Measurements from ENCODE around the gene BEX5.
"Not testable (repeated sequence)": the region's sequence is repeated elsewhere in the genome, so short reads cannot be mapped to it uniquely, and the experiment has no call there.

Gene BEX5

DNA sequence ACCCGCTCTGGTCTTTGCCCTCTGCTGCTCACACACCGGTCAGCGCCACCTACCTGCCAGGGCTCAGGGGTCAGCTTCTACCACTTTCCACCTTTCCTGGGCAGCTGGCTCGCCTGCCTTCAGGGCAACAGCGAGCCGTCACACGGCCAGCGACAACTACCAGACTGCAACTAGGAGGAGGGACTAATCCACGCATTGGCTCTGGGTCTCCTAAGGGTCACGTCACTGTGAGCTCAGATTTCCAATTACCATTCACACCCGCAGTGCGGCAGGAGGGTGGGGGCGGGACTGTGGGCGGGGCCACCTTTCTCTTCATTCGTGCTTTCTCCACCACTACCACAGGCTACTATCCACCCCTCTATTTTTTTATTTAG lies at the start of gene BEX5:
Gene BEX5 (minus strand): TSS at position 172 of the 374 bp plus-strand sequence. CDS start 1,712 bp downstream, outside the sequence.
- DNase-seq (ENCODE audit: low read depth) = peak; percentile 20

DNA sequence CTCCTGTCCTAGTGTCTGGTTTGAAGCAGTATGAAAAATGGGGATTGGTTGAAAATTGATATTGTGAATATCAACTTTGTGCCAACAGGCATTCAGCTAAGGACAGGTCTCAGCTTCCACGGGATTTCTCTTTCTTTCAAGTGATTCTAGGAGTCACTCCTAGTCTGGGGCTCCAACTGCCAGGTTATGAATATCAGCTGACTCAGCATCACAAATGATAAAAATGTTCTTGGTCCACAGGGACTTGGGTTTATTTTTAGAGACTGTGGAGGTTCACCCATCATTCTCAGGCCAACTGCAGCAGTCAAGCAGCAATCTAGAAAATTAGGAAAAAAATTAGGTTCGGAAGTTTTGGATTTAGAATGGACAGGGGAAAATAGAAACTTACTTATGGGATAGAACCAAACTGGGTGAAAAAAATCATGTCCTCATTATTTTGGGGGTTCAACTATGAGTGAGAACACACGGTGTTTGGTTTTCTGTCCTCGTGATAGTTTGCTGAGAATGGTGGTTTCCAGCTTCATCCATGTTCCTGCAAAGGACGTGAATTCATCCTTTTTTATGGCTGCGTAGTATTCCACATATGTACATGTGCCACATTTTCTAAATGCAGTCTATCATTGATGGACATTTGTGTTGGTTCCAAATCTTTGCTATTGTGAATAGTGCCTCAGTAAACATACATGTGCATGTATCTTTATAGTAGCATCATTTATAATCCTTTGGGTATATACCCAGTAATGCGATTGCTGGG lies 30.4 kb upstream of the BEX5 start:
- no peak for DNase-seq (ENCODE audit: low read depth)

DNA sequence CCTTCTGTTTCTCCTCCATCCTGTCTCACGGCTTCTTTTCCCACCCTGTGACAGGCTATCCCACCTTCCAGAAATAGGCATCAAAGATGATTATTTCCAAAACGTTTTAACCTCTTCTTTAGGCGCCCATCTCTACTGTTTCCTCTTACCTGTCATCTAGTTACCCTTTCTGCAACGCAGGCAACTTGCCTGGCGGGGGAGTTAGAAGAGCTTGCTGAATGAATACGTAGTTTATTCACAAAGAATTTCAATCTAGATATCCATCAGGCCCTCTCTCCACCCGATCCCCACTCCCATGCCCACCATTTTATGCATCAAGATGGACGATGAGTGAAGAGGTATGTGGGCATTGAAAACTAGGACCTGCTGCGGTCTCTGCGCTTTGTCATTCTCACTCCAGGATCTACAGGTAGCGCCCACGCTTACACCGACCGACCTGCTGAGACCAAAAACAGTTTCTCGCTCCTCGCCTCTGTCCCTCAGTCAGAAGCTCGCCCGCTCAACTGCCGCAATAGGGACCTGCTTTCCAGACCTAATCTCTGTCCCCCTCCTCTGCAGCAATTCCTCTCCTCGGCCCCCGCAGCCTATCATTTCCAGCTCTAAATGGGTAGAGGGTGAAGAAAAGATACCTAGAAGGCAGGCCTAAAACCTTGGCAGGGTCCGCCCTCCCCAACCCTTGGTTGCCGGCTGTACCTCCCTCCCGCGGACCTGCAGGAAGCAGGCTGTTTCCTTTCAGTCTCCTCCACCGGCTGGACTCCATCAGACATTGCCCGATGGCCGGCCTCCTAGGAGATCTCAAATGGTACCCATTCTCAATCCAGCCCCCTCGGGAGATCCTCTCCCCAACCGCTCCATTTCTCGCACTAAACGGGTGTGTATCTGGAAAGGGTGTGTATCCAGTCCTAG lies 624 bp downstream of the BEX5 start:
- DNase-seq (ENCODE audit: low read depth) = no peak

DNA sequence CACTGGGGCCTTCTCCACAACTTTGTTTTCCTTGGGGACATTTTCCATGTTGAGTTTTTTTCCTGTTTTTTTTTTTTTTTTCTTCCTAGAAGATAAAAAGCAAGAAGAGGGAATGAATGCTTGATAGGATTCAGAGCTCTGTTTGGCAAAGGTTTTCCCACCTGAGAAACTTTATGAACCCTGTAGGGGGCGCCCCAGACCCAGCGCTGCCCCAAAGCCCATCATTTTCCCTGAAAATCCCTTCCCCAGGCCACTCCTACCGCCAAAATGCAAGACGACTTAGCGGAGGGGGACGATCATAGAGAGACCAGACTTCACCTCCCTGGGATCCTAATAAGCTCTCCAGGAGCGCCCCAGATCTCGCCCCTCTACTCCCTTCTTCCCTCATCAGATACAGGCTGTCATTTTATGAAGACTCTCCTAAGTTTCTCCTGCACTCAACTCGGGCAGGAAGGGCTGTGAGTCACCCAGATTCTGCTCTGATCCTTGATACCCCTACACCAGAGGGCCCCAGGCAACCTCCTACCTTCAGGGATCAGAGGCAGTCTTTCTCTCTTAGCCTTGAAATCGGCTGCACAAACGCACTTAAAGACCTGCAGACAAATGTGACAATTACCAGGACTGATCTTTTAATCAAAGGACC lies 1.4 kb downstream of the BEX5 start:
- no peak for DNase-seq (ENCODE audit: low read depth)

DNA sequence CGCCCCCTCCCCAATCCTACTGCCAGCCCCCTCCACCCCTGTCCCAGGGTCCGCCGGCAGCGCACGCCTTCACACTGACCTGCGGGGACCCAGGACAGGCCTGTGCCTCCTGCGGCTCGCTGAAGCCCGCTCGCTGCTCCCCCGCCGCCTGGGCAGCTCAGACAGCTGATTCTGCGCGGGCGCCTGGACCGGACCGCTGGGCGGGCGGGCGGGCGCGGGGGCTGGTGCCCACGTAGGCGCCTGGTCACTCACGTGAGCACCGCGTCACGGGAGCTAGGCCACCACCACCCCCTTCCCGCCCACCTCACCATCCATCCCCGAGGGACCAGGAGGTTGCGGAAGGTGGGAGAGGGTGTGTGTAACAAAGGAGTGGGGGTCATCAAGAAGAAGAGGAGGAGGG lies 13.5 kb downstream of the BEX5 start, which contains the start of gene TCEAL6:
Gene TCEAL6 (minus strand): TSS at position 208 of the 400 bp plus-strand sequence.
- not testable (repeated sequence) for DNase-seq (ENCODE audit: low read depth)

DNA sequence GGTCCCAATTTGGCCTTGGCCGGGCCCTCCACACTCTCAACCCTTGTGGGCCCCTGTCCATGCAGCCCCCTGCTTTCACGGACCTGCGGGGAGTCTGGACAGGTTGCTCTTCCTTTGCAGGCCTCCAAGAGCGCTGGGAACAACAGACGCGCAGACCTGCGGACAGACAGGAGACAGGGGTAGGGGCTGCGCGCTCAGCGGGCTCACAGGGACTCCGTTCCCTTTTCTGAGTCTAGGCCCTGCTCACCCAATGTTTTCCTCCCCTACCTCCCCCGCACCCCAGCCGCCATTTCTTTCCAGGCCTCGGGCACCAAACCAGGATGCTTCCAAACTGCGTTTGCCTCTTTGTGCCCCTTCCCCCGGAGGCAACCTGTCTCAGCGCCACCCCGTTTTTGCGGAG lies 14.1 kb downstream of the BEX5 start:
- not testable (repeated sequence) for DNase-seq (ENCODE audit: low read depth)

DNA sequence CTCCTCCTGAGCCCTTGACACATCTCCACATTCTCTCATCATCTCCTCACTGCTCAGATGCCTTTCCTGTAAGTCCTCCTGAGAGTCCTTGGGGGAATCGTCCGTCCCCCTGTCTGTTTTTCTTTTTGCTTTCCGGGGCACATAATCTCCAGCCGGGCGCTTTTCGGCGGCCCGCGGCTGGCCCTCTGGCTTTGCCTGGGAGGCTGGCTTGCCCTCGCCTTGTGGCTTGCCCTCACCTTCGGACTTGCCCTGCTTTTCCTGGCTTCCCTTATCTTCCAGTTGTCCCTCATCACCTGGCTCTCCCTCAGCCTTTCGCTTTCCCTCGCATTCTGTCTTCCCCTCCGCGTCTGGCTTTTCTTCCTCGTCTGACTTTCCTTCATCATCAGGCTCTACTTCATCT lies 14.9 kb downstream of the BEX5 start:
- DNase-seq (ENCODE audit: low read depth) = not testable (repeated sequence)

DNA sequence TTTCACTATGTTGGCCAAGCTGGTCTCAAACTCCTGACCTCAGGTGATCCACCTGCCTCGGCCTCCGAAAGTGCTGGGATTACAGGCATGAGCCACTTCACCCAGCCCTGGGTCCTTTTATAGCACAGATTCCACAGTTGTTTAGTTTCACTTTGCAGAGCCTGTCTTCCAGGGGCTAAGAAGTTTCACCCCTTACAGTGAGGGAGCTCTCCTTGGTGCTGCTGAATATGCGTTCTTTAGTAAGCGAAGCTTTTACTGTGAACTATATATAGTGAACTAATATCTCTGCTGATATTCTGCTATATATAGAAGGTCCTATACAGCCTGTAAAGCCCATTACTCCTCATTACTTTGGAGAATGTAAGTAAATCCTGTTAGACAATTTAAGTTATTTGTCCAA lies 17.7 kb downstream of the BEX5 start:
- DNase-seq (ENCODE audit: low read depth) = no peak

DNA sequence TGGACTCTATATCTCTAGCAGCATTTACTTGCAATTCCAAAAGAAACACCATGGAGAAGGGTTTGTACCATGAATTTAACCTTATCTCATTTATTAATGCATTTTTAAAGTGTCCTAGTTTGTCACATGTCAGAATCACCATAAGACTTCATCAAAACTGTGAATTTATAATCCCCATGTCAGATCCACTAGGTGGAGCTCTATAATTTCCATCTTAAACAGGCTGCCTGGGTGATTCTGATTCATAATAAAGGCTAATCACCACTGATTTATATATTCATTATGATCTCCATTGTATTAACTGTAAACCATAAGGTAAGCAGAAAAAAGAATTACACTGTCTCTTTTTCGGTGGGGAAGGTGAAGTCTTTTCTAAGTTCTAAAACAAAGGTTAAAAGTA lies 26.3 kb downstream of the BEX5 start:
- no peak for DNase-seq (ENCODE audit: low read depth)

DNA sequence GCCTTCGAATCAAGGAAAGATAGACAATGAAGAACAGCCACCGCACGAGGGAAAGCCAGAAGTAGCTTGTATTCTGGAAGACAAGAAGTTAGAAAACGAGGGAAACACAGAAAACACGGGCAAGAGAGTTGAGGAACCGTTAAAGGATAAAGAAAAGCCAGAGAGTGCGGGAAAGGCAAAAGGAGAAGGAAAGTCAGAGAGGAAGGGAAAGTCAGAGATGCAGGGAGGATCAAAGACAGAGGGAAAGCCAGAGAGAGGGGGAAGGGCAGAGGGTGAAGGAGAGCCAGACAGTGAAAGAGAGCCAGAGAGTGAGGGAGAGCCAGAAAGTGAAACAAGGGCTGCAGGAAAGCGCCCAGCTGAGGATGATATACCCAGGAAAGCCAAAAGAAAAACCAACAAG lies 28.9 kb downstream of the BEX5 start:
- no peak for DNase-seq (ENCODE audit: low read depth)

DNA sequence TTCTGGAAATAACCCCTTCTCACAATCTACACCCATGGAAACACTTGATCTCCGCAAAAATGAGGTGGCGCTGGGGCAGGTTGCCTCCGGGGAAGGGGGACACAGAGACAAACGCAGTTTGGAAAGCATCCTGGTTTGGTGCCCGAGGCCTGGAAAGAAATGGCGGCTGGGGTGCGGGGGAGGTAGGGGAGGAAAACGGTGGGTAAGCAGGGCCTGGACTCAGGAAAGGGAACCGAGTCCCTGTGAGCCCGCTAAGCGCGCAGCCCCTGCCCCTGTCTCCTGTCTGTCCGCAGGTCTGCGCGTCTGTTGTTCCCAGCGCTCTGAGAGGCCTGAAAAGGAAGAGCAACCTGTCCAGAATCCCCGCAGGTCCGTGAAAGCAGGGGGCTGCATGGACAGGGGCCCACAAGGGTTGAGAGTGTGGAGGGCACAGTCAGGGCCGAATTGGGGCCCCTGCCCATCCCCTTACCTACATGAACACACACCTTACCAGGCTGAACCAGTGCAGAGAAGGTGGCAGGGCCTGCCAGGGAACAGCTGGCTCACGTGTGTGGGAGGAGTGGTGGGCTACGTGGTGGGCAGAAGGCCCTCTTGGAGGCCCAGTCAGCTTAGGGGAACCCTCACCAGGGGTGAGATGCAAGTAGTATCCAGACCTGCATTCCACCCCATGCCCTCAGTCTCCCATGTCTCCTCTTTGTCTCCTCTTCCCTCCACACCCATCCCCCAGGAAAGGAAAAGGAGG lies 29.5 kb downstream of the BEX5 start:
- DNase-seq (ENCODE audit: low read depth) = not testable (repeated sequence)

DNA sequence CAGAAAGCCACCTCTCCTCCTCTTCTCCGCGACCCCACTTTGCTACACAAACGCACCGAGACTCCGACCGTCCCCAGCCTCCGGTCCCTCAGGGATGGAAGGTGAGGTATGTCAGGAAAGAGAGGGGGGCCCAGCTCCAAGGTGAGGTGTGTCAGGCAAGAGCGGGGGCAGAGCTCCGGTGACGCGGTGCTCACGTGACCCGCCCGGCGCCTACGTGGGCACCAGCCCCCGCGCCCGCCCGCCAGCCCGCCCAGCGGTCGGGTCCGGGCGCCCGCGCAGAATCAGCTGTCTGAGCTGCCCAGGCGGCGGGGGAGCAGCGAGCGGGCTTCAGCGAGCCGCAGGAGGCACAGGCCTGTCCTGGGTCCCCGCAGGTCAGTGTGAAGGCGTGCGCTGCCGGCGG lies 30.3 kb downstream of the BEX5 start, which contains the start of gene TCEAL2:
Gene TCEAL2 (plus strand): TSS at position 244 of the 400 bp plus-strand sequence. CDS start 1,152 bp downstream, outside the sequence.
- DNase-seq (ENCODE audit: low read depth) = not testable (repeated sequence)

DNA sequence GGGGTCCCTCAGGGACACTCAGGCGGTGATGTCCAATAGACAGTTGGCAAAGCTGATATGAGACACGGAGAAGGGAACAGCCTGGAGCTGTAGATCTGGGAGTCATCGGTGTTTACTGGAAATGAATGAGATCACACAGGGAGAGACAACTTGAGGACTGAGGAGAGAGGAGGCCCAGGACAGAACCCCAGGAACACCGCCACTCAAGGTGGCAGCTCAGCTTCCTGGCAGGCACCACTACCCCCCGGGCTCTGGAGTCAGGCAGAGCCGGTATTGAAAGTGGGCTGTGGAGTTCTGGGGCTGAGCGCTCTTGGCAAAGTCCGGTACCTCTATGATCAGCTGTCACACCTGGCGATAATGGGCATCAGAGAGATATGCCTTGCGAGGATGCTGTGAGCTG lies 30.8 kb downstream of the BEX5 start:
- not testable (repeated sequence) for DNase-seq (ENCODE audit: low read depth)

DNA sequence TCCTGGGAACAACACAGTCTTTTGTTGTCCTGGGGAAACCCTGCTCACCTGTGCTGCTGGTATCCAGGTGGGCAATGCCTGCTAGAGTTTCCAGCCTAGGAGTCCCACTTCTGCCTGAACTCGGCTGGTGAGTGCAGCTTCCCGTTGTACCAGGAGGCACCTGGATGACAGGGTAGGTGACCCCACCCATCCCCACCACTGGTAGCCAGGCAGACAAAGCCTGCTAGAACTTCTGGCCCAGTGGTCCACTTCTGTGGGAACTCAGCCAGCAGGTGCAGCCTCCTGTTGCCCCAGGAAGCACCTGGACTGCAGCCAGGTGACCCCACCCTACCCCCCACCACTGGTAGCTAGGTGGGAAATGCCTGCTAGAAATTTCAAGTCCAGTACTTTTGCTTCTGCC lies 40.0 kb downstream of the BEX5 start:
- DNase-seq (ENCODE audit: low read depth) = no peak

DNA sequence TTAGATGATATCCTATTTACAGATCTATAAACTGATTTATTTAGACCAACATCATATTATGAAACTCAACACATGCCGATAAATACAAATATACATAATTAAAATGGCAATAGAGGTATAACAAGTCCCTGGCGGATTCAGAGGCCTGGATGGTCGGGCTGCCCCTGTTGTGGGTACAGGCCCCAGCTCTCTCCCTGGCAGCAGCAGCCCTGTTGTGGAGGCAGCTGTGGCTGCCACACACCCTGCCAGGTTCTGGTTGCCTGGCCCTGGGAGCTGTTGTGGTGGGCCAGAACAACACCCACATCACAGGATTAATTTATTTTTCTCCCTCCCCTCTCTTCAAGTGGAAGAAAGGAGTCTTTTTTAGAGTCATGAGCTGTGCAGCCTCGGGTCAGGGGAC lies 42.4 kb downstream of the BEX5 start:
- no peak for DNase-seq (ENCODE audit: low read depth)
